ENCODE results near the gene ERBIN.

Gene ERBIN

GRCh38 chr5:65893749-65894430 is 32.5 kb upstream of the ERBIN start:
- Histone ChIP-seq H3K27me3 (ENCODE audit: control insufficient read depth, insufficient read depth, low read length, poor library complexity, severe bottlenecking) (no peaks in the 10 kb centered on the region), H3K9me3 (ENCODE audit: control insufficient read depth, low read length) (no peaks in the 10 kb centered on the region), H3K4me3 (ENCODE audit: insufficient read depth, low read depth, low read length) (no peak overlapping the region), H3K36me3 (ENCODE audit: control insufficient read depth, insufficient read depth, low read length) (no peaks in the 10 kb centered on the region), H3K27ac (ENCODE audit: insufficient read depth, low read depth, low read length, poor library complexity, severe bottlenecking) (no peak overlapping the region), H3K4me1 (ENCODE audit: control insufficient read depth, insufficient read depth, low read length) (no peaks in the 10 kb centered on the region)
- WGBS, 2 experiments, result 73 to 76% methylated on average over 8 to 9 of the region's 9 CpGs

- Histone ChIP-seq H3K27me3 (ENCODE audit: control insufficient read depth, insufficient read depth, low read length, poor library complexity, severe bottlenecking) (no peaks in the 10 kb centered on the region), H3K9me3 (ENCODE audit: control insufficient read depth, low read length) (no peaks in the 10 kb centered on the region), H3K4me1 (ENCODE audit: control insufficient read depth, insufficient read depth, low read length) (no peaks in the 10 kb centered on the region), H3K36me3 (ENCODE audit: control insufficient read depth, insufficient read depth, low read length) (no peaks in the 10 kb centered on the region), H3K27ac (ENCODE audit: insufficient read depth, low read depth, low read length, poor library complexity, severe bottlenecking) (no peak overlapping the region), H3K4me3 (ENCODE audit: insufficient read depth, low read depth, low read length) (no peak overlapping the region)
- 94 to 95% methylated on average over 3 of the region's 3 CpGs for WGBS, 2 experiments
These were observed 30.5 kb upstream of the ERBIN start for GRCh38 chr5:65895891-65896290.

- Histone ChIP-seq H3K9me3 (ENCODE audit: control insufficient read depth, low read length) (no peaks in the 10 kb centered on the region), H3K36me3 (ENCODE audit: control insufficient read depth, insufficient read depth, low read length) (no peaks in the 10 kb centered on the region), H3K27me3 (ENCODE audit: control insufficient read depth, insufficient read depth, low read length, poor library complexity, severe bottlenecking) (no peaks in the 10 kb centered on the region), H3K27ac (ENCODE audit: insufficient read depth, low read depth, low read length, poor library complexity, severe bottlenecking) (no peak overlapping the region), H3K4me1 (ENCODE audit: control insufficient read depth, insufficient read depth, low read length) (no peaks in the 10 kb centered on the region), H3K4me3 (ENCODE audit: insufficient read depth, low read depth, low read length) (no peak overlapping the region)
- 87 to 96% methylated on average over 2 of the region's 2 CpGs for WGBS, 2 experiments
These were observed 25.6 kb upstream of the ERBIN start for GRCh38 chr5:65900746-65901145.

- Histone ChIP-seq H3K27ac (ENCODE audit: insufficient read depth, low read depth, low read length, poor library complexity, severe bottlenecking) (no peak overlapping the region), H3K9me3 (ENCODE audit: control insufficient read depth, low read length) (no peaks in the 10 kb centered on the region), H3K27me3 (ENCODE audit: control insufficient read depth, insufficient read depth, low read length, poor library complexity, severe bottlenecking) (no peaks in the 10 kb centered on the region), H3K4me1 (ENCODE audit: control insufficient read depth, insufficient read depth, low read length) (no peaks in the 10 kb centered on the region), H3K4me3 (ENCODE audit: insufficient read depth, low read depth, low read length) (no peak overlapping the region), H3K36me3 (ENCODE audit: control insufficient read depth, insufficient read depth, low read length) (no peaks in the 10 kb centered on the region)
- 96 to 98% methylated on average over 4 of the region's 4 CpGs for WGBS, 2 experiments
These were observed 24.3 kb upstream of the ERBIN start for GRCh38 chr5:65902104-65902503.

- H3K27ac ChIP-seq (ENCODE audit: insufficient read depth, low read depth, low read length, poor library complexity, severe bottlenecking), result no peak overlapping the region
- no peaks in the 10 kb centered on the region for H3K36me3 ChIP-seq (ENCODE audit: control insufficient read depth, insufficient read depth, low read length)
- WGBS, 2 experiments, result 88 to 92% methylated on average over 1 of the region's 1 CpG
- H3K4me3 ChIP-seq (ENCODE audit: insufficient read depth, low read depth, low read length), result no peak overlapping the region
- H3K9me3 ChIP-seq (ENCODE audit: control insufficient read depth, low read length), result no peaks in the 10 kb centered on the region
- no peaks in the 10 kb centered on the region for H3K27me3 ChIP-seq (ENCODE audit: control insufficient read depth, insufficient read depth, low read length, poor library complexity, severe bottlenecking)
- H3K4me1 ChIP-seq (ENCODE audit: control insufficient read depth, insufficient read depth, low read length), result no peaks in the 10 kb centered on the region
These were observed 22.8 kb upstream of the ERBIN start for GRCh38 chr5:65903581-65903980.

- Histone ChIP-seq H3K36me3 (ENCODE audit: control insufficient read depth, insufficient read depth, low read length) (no peaks in the 10 kb centered on the region), H3K27ac (ENCODE audit: insufficient read depth, low read depth, low read length, poor library complexity, severe bottlenecking) (no peak overlapping the region), H3K27me3 (ENCODE audit: control insufficient read depth, insufficient read depth, low read length, poor library complexity, severe bottlenecking) (no peaks in the 10 kb centered on the region), H3K9me3 (ENCODE audit: control insufficient read depth, low read length) (no peaks in the 10 kb centered on the region), H3K4me1 (ENCODE audit: control insufficient read depth, insufficient read depth, low read length) (no peaks in the 10 kb centered on the region), H3K4me3 (ENCODE audit: insufficient read depth, low read depth, low read length) (no peak overlapping the region)
These were observed 20.1 kb upstream of the ERBIN start for GRCh38 chr5:65906256-65906655.

- WGBS, 2 experiments, result 100% methylated on average over 1 of the region's 2 CpGs; no CpG with 5 or more reads in 1 of the 2 experiments
These were observed 19.2 kb upstream of the ERBIN start for GRCh38 chr5:65907135-65907534.

GRCh38 chr5:65910711-65911110 is 15.7 kb upstream of the ERBIN start:
- WGBS, 2 experiments, result 0 to 50% methylated on average over 1 to 2 of the region's 3 CpGs
- Histone ChIP-seq H3K4me3 (ENCODE audit: insufficient read depth, low read depth, low read length) (no peak overlapping the region), H3K36me3 (ENCODE audit: control insufficient read depth, insufficient read depth, low read length) (no peaks in the 10 kb centered on the region), H3K9me3 (ENCODE audit: control insufficient read depth, low read length) (no peaks in the 10 kb centered on the region), H3K27me3 (ENCODE audit: control insufficient read depth, insufficient read depth, low read length, poor library complexity, severe bottlenecking) (no peaks in the 10 kb centered on the region), H3K27ac (ENCODE audit: insufficient read depth, low read depth, low read length, poor library complexity, severe bottlenecking) (no peak overlapping the region), H3K4me1 (ENCODE audit: control insufficient read depth, insufficient read depth, low read length) (no peaks in the 10 kb centered on the region)

More at GRCh38 chr5:65907135-65907534, 19.2 kb upstream of the ERBIN start:
- no peaks in the 10 kb centered on the region for H3K27me3 ChIP-seq (ENCODE audit: control insufficient read depth, insufficient read depth, low read length, poor library complexity, severe bottlenecking)
- no peaks in the 10 kb centered on the region for H3K9me3 ChIP-seq (ENCODE audit: control insufficient read depth, low read length)
- no peaks in the 10 kb centered on the region for H3K36me3 ChIP-seq (ENCODE audit: control insufficient read depth, insufficient read depth, low read length)
- no peak overlapping the region for H3K4me3 ChIP-seq (ENCODE audit: insufficient read depth, low read depth, low read length)
- no peak overlapping the region for H3K27ac ChIP-seq (ENCODE audit: insufficient read depth, low read depth, low read length, poor library complexity, severe bottlenecking)
- H3K4me1 ChIP-seq (ENCODE audit: control insufficient read depth, insufficient read depth, low read length), result no peaks in the 10 kb centered on the region

GRCh38 chr5:65912311-65912710 is 14.1 kb upstream of the ERBIN start:
- H3K9me3 ChIP-seq (ENCODE audit: control insufficient read depth, low read length), result no peaks in the 10 kb centered on the region
- no peaks in the 10 kb centered on the region for H3K4me1 ChIP-seq (ENCODE audit: control insufficient read depth, insufficient read depth, low read length)
- H3K36me3 ChIP-seq (ENCODE audit: control insufficient read depth, insufficient read depth, low read length), result no peaks in the 10 kb centered on the region
- WGBS, 2 experiments, result 93 to 96% methylated on average over 2 to 3 of the region's 3 CpGs
- H3K27ac ChIP-seq (ENCODE audit: insufficient read depth, low read depth, low read length, poor library complexity, severe bottlenecking), result no peak overlapping the region
- no peaks in the 10 kb centered on the region for H3K27me3 ChIP-seq (ENCODE audit: control insufficient read depth, insufficient read depth, low read length, poor library complexity, severe bottlenecking)
- no peak overlapping the region for H3K4me3 ChIP-seq (ENCODE audit: insufficient read depth, low read depth, low read length)

- Histone ChIP-seq H3K4me1 (ENCODE audit: control insufficient read depth, insufficient read depth, low read length) (no peaks in the 10 kb centered on the region), H3K4me3 (ENCODE audit: insufficient read depth, low read depth, low read length) (no peak overlapping the region), H3K27me3 (ENCODE audit: control insufficient read depth, insufficient read depth, low read length, poor library complexity, severe bottlenecking) (no peaks in the 10 kb centered on the region), H3K36me3 (ENCODE audit: control insufficient read depth, insufficient read depth, low read length) (no peaks in the 10 kb centered on the region), H3K9me3 (ENCODE audit: control insufficient read depth, low read length) (no peaks in the 10 kb centered on the region), H3K27ac (ENCODE audit: insufficient read depth, low read depth, low read length, poor library complexity, severe bottlenecking) (no peak overlapping the region)
- 71 to 80% methylated on average over 2 of the region's 3 CpGs for WGBS, 2 experiments
These were observed 12.9 kb upstream of the ERBIN start for GRCh38 chr5:65913519-65913918.

All from ectodermal cell (in vitro differentiated cells).